NOMO-1 treated with DMSO at 0.1 percent for 48 hours (cell line): ENCODE results near the gene SUN1.
A peak's percentile ranks its signal among the peaks of the same experiment; 100 is the strongest.
"Not testable (repeated sequence)": the region's sequence is repeated elsewhere in the genome, so short reads cannot be mapped to it uniquely, and the experiment has no call there.

ENCODE experiments used
- DNase-seq: peaks from one replicate; lab custom pipeline; 2025; ENCODE audit not compliant: unreplicated experiment; lab: John Stamatoyannopoulos, UW

Gene SUN1

GRCh38 chr7:803243-803635 lies 29.0 kb upstream of the SUN1 start:
- no peak for DNase-seq

GRCh38 chr7:803796-804195 lies 28.5 kb upstream of the SUN1 start:
- DNase-seq, result not testable (repeated sequence)

- DNase-seq, result no peak
Observed at GRCh38 chr7:805261-805660, 27.0 kb upstream of the SUN1 start.

- no peak for DNase-seq
Observed at GRCh38 chr7:815284-816216, 16.7 kb upstream of the SUN1 start.

- DNase-seq, result peak; percentile 94
Observed at GRCh38 chr7:816300-816750, 16.0 kb upstream of the SUN1 start.

GRCh38 chr7:816751-817671 lies 15.3 kb upstream of the SUN1 start:
- no peak for DNase-seq

- peak; percentile 9 for DNase-seq
Observed at GRCh38 chr7:818031-818699, 14.1 kb upstream of the SUN1 start.

GRCh38 chr7:820341-820740 lies 11.9 kb upstream of the SUN1 start:
- DNase-seq, result no peak

- no peak for DNase-seq
Observed at GRCh38 chr7:821688-822087, 10.6 kb upstream of the SUN1 start.

- no peak for DNase-seq
Observed at GRCh38 chr7:822692-823276, 9.5 kb upstream of the SUN1 start.

GRCh38 chr7:823649-824048 lies 8.6 kb upstream of the SUN1 start:
- DNase-seq, result no peak

GRCh38 chr7:824081-824480 lies 8.2 kb upstream of the SUN1 start:
- no peak for DNase-seq

- no peak for DNase-seq
Observed at GRCh38 chr7:824664-825063, 7.6 kb upstream of the SUN1 start.

- DNase-seq, result no peak
Observed at GRCh38 chr7:825386-825785, 6.9 kb upstream of the SUN1 start.

- DNase-seq, result no peak
Observed at GRCh38 chr7:826230-826917, 5.9 kb upstream of the SUN1 start.

- no peak for DNase-seq
Observed at GRCh38 chr7:828793-829561, 3.3 kb upstream of the SUN1 start.

GRCh38 chr7:830069-830468 lies 2.2 kb upstream of the SUN1 start:
- no peak for DNase-seq

- peak; percentile 75 for DNase-seq
Observed at GRCh38 chr7:831596-832166, 595 bp upstream of the SUN1 start.

- DNase-seq, result no peak
Observed at GRCh38 chr7:832968-833424, 720 bp downstream of the SUN1 start.
